IMR-90 (cell line): Measurements from ENCODE around the gene CHRM3. TPM values are rescaled to one million over a fixed set of nuclear protein-coding genes. Genes with fewer than 3 reads are reported as not detected.

ENCODE experiments used
- ATAC-seq: fragments of 200-7000 bp; cut with Tn5 transposase; 2 replicates; pipeline ENCODE4 v1.9.1; 2020; ENCODE audit warnings: low read depth, mild to moderate bottlenecking, moderate library complexity
- BruUV-seq: library from RNA; stranded (reverse); fragments of 400-500 nt; replicated peaks from 2 replicates; lab custom pipeline; 2021; lab: Mats Ljungman, UMichigan
- CTCF ChIA-PET: fragments of 300-600 bp; formaldehyde crosslinking; extraction: SDS; loops from one replicate; lab custom pipeline; 2021; ENCODE audit warnings: antibody characterized with exemption; lab: Yijun Ruan, JAX
- POLR2A ChIA-PET: fragments of 300-600 bp; sonication (Branson Sonifier 250); formaldehyde crosslinking; loops from one replicate; lab custom pipeline; 2022; ENCODE audit warnings: antibody characterized with exemption; ENCODE audit not compliant: unreplicated experiment; lab: Charles Lee
- DNase-seq: peaks from one replicate; pipeline ENCODE4 v3.0.0; 2013
- H2AFZ ChIP-seq: replicated peaks from 2 replicates; pipeline ENCODE3; 2013; ENCODE audit warnings: low read length, mild to moderate bottlenecking; ENCODE audit not compliant: poor library complexity
- H2AK5ac ChIP-seq: 2 replicates; pipeline ENCODE4 v1.6.1; 2013; ENCODE audit warnings: low read depth, low read length, inconsistent platforms
- H2AK9ac ChIP-seq: replicated peaks from 2 replicates; pipeline ENCODE3; 2013; ENCODE audit warnings: mild to moderate bottlenecking, low read depth, low read length, moderate library complexity; ENCODE audit not compliant: poor library complexity
- H2BK120ac ChIP-seq: 2 replicates; pipeline ENCODE4 v1.6.1; 2013; ENCODE audit warnings: low read depth, low read length, inconsistent platforms
- H2BK15ac ChIP-seq: 3 replicates; pipeline ENCODE4 v1.6.1; 2013; ENCODE audit warnings: low read depth, low read length, inconsistent platforms
- H2BK20ac ChIP-seq: 2 replicates; pipeline ENCODE4 v1.6.1; 2013; ENCODE audit warnings: low read depth, mild to moderate bottlenecking, inconsistent platforms, low read length, moderate library complexity
- H2BK5ac ChIP-seq: 2 replicates; pipeline ENCODE4 v1.6.1; 2013; ENCODE audit warnings: mild to moderate bottlenecking, low read depth, low read length, inconsistent platforms; ENCODE audit not compliant: poor library complexity, severe bottlenecking
- H3K14ac ChIP-seq: replicated peaks from 2 replicates; pipeline ENCODE4 v1.6.1; 2013; ENCODE audit warnings: low read depth, low read length, inconsistent platforms
- H3K18ac ChIP-seq: 2 replicates; pipeline ENCODE4 v1.6.1; 2013; ENCODE audit warnings: low read depth, low read length, control low read depth
- H3K23ac ChIP-seq: 2 replicates; pipeline ENCODE4 v1.6.1; 2013; ENCODE audit warnings: low read depth, low read length, inconsistent platforms
- H3K27ac ChIP-seq: 2 replicates; pipeline ENCODE4 v1.5.1; 2013; ENCODE audit warnings: mild to moderate bottlenecking, control low read depth, low read length; ENCODE audit not compliant: insufficient read depth
- H3K27me3 ChIP-seq: 2 replicates; pipeline ENCODE4 v1.6.1; 2013; ENCODE audit warnings: low read length; ENCODE audit not compliant: control insufficient read depth, insufficient read depth
- H3K36me3 ChIP-seq: 2 replicates; pipeline ENCODE4 v1.6.1; 2013; ENCODE audit warnings: low read length, mixed read lengths; ENCODE audit not compliant: control insufficient read depth, insufficient read depth
- H3K4ac ChIP-seq: 2 replicates; pipeline ENCODE4 v1.6.1; 2013; ENCODE audit warnings: low read depth, low read length, inconsistent platforms
- H3K4me1 ChIP-seq: 2 replicates; pipeline ENCODE4 v1.6.1; 2013; ENCODE audit warnings: low read length, mixed read lengths; ENCODE audit not compliant: control insufficient read depth, insufficient read depth
- H3K4me2 ChIP-seq: 2 replicates; pipeline ENCODE4 v1.6.1; 2013; ENCODE audit warnings: low read depth, mild to moderate bottlenecking, control low read depth, low read length, moderate library complexity
- H3K4me3 ChIP-seq: 2 replicates; pipeline ENCODE4 v1.5.1; 2013; ENCODE audit warnings: low read depth, mild to moderate bottlenecking, control low read depth, low read length, moderate library complexity; ENCODE audit not compliant: insufficient read depth
- H3K56ac ChIP-seq: 2 replicates; pipeline ENCODE4 v1.6.1; 2013; ENCODE audit warnings: low read length, inconsistent platforms; ENCODE audit not compliant: insufficient read depth; ENCODE audit errors: extremely low read depth
- H3K79me1 ChIP-seq, 2 experiments: 2 replicates each; pipeline ENCODE4 v1.6.1; 2013; ENCODE audit warnings: low read length in 2 of 2, inconsistent platforms in 1 of 2, low read depth in 1 of 2
- H3K9ac ChIP-seq: 2 replicates; pipeline ENCODE4 v1.6.1; 2013; ENCODE audit warnings: low read depth, low read length, control low read depth
- H3K9me1 ChIP-seq: 2 replicates; pipeline ENCODE4 v1.6.1; 2013; ENCODE audit warnings: low read length, inconsistent platforms; ENCODE audit not compliant: insufficient read depth
- H3K9me3 ChIP-seq: 2 replicates; pipeline ENCODE4 v1.6.1; 2013; ENCODE audit warnings: low read length; ENCODE audit not compliant: control insufficient read depth, insufficient read depth
- H4K20me1 ChIP-seq: 2 replicates; pipeline ENCODE4 v1.6.1; 2013; ENCODE audit warnings: low read length, inconsistent platforms; ENCODE audit not compliant: insufficient read depth
- H4K5ac ChIP-seq: 2 replicates; pipeline ENCODE4 v1.6.1; 2013; ENCODE audit warnings: mild to moderate bottlenecking, low read depth, low read length, control low read depth
- H4K8ac ChIP-seq, 2 experiments: 2 replicates each; pipeline ENCODE4 v1.6.1; 2013; ENCODE audit warnings: low read depth in 2 of 2, low read length in 2 of 2, control low read depth in 1 of 2, inconsistent platforms in 1 of 2
- H4K91ac ChIP-seq: 2 replicates; pipeline ENCODE4 v1.6.1; 2013; ENCODE audit warnings: low read depth, low read length, inconsistent platforms; ENCODE audit not compliant: insufficient read depth
- BHLHE40 ChIP-seq: fragments of 150-350 bp; IDR thresholded peaks from 2 replicates; pipeline ENCODE4 v1.6.1; 2016; ENCODE audit warnings: mild to moderate bottlenecking, low read depth, low read length
- CEBPB ChIP-seq: IDR thresholded peaks from 2 replicates; pipeline ENCODE4 v1.6.1; 2012; ENCODE audit warnings: low read depth, low read length, improper control_type of control experiment
- CHD1 ChIP-seq: IDR thresholded peaks from 2 replicates; pipeline ENCODE4 v1.6.1; 2012; ENCODE audit warnings: low read depth, low read length, improper control_type of control experiment
- CTCF ChIP-seq: conservative IDR thresholded peaks from 2 replicates; pipeline ENCODE4 v1.5.1; 2012; ENCODE audit warnings: mild to moderate bottlenecking, low read depth, low read length, improper control_type of control experiment
- ELK1 ChIP-seq: fragments of 150-350 bp; IDR thresholded peaks from 2 replicates; pipeline ENCODE4 v1.6.1; 2016; ENCODE audit warnings: low read depth, mild to moderate bottlenecking, low read length, moderate library complexity, borderline replicate concordance
- FOS ChIP-seq: fragments of 150-350 bp; IDR thresholded peaks from 2 replicates; pipeline ENCODE4 v1.6.1; 2016; ENCODE audit warnings: low read depth, low read length
- MAFK ChIP-seq: IDR thresholded peaks from 2 replicates; pipeline ENCODE4 v1.6.1; 2012; ENCODE audit warnings: low read depth, low read length, improper control_type of control experiment
- MAZ ChIP-seq: IDR thresholded peaks from 2 replicates; pipeline ENCODE4 v1.6.1; 2012; ENCODE audit warnings: low read depth, mild to moderate bottlenecking, low read length, improper control_type of control experiment, moderate library complexity, borderline replicate concordance
- MXI1 ChIP-seq: IDR thresholded peaks from 2 replicates; pipeline ENCODE4 v1.6.1; 2012; ENCODE audit warnings: low read depth, mild to moderate bottlenecking, low read length, moderate library complexity, borderline replicate concordance
- NFE2L2 ChIP-seq: fragments of 150-350 bp; IDR thresholded peaks from 2 replicates; pipeline ENCODE4 v1.6.1; 2016; ENCODE audit warnings: low read depth, mild to moderate bottlenecking, low read length
- POLR2A ChIP-seq: IDR thresholded peaks from 2 replicates; pipeline ENCODE4 v1.6.1; 2012; ENCODE audit warnings: mild to moderate bottlenecking, low read depth, low read length
- RAD21 ChIP-seq: IDR thresholded peaks from 2 replicates; pipeline ENCODE4 v1.6.1; 2012; ENCODE audit warnings: low read length, improper control_type of control experiment
- RCOR1 ChIP-seq: IDR thresholded peaks from 2 replicates; pipeline ENCODE4 v1.6.1; 2012; ENCODE audit warnings: mild to moderate bottlenecking, low read length, improper control_type of control experiment; ENCODE audit not compliant: insufficient replicate concordance
- RFX5 ChIP-seq: IDR thresholded peaks from 2 replicates; pipeline ENCODE4 v1.8.0; 2012; ENCODE audit warnings: low read depth, mild to moderate bottlenecking, low read length, moderate library complexity
- SMC3 ChIP-seq: fragments of 150-350 bp; IDR thresholded peaks from 2 replicates; pipeline ENCODE4 v1.6.1; 2016; ENCODE audit warnings: low read depth, mild to moderate bottlenecking, antibody characterized with exemption, low read length, moderate library complexity
- USF2 ChIP-seq: fragments of 150-350 bp; IDR thresholded peaks from 2 replicates; pipeline ENCODE4 v1.6.1; 2017; ENCODE audit warnings: mild to moderate bottlenecking, antibody characterized with exemption, low read length, low read depth
- WGBS, 2 experiments: methylation state at CpG; one replicate each; pipeline versions ENCODE4 v1.1.5 to v1.1.7; 2013; ENCODE audit warnings: missing lambda C conversion rate in 2 of 2; ENCODE audit not compliant: insufficient read length in 1 of 2; ENCODE audit errors: extremely low coverage in 2 of 2; 5-methylcytosine and 5-hydroxymethylcytosine counted together
- dilution Hi-C: fragments of 300-500 bp; cut with HindIII; formaldehyde crosslinking; loops from one replicate; pipeline ENCODE4 v1.14.3; 2018; ENCODE audit warnings: low sequenced_read_pairs; ENCODE audit not compliant: unreplicated experiment
- in situ Hi-C: fragments of 300-500 bp; cut with MboI; formaldehyde crosslinking; loops from 3 replicates; pipeline ENCODE4 v1.14.3; 2019; ENCODE audit warnings: low sequenced_read_pairs, inconsistent platforms, mixed read lengths
- intact Hi-C: fragments of 100-400 bp; cut with micrococcal nuclease; formaldehyde crosslinking; loops from 2 replicates; pipeline ENCODE4 v1.10.0; 2022
- polyA plus RNA-seq, 3 experiments: library from polyadenylated mRNA; depleted of rRNA; stranded (reverse); fragments of >200 nt; gene quantifications; 2 replicates each; pipeline ENCODE4 v1.2.3, GENCODE V29; 2012; ENCODE audit warnings: low replicate concordance in 1 of 3
- total RNA-seq: library from RNA; depleted of rRNA; stranded (reverse); fragments of >200 nt; gene quantifications from 2 replicates; pipeline ENCODE4 v1.2.3, GENCODE V29; 2012

The CHRM3 gene
- total and polyA plus RNA-seq, 2 of the 4 experiments (the other 2 are of a cell fraction) = not detected

- H3K27me3 ChIP-seq = no peaks in the 10 kb centered on the region
- no peak overlapping the region for H3K14ac ChIP-seq
- dilution Hi-C loops (no loop called here), in situ Hi-C loops (no loop called here), intact Hi-C loops (no loop called here)
- DNase-seq (no peak), ATAC-seq (no peak)
- H2BK20ac ChIP-seq = no peak overlapping the region
- no peak for TF ChIP-seq FOS
- TF ChIP-seq MAFK = no peak
- TF ChIP-seq SMC3 = no peak
- TF ChIP-seq BHLHE40 = no peak
- TF ChIP-seq MAZ = no peak
- TF ChIP-seq RFX5 = no peak
- no peak for TF ChIP-seq MXI1
- TF ChIP-seq CTCF = no peak
- no peak for TF ChIP-seq POLR2A
- TF ChIP-seq USF2 = no peak
- no peak for TF ChIP-seq NFE2L2
- no peak for TF ChIP-seq ELK1
- no peak for TF ChIP-seq CHD1
- no peak for TF ChIP-seq RAD21
- no peak for TF ChIP-seq RCOR1
- TF ChIP-seq CEBPB = no peak
- ChIA-PET POLR2A (no interaction called here), CTCF (no interaction called here)
- no peaks in the 10 kb centered on the region for H4K20me1 ChIP-seq
- H3K56ac ChIP-seq = no peak overlapping the region
- H4K91ac ChIP-seq = no peak overlapping the region
- BruUV-seq = no TSS peak
- H3K4ac ChIP-seq = no peak overlapping the region
- no peak overlapping the region for H2BK120ac ChIP-seq
- no peaks in the 10 kb centered on the region for H3K4me1 ChIP-seq
- no peak overlapping the region for H4K5ac ChIP-seq
- peaks cover 4% of the 10 kb centered on the region for H3K9me3 ChIP-seq
- WGBS, 2 experiments = 70% methylated on average over 4 of the region's 5 CpGs; no CpG with 5 or more reads in 1 of the 2 experiments
- no peak overlapping the region for H3K9ac ChIP-seq
- H3K27ac ChIP-seq = no peak overlapping the region
- H4K8ac ChIP-seq = no peak overlapping the region
- no peak overlapping the region for H2AFZ ChIP-seq
- no peaks in the 10 kb centered on the region for H3K79me1 ChIP-seq
- no peak overlapping the region for H2AK5ac ChIP-seq
- no peaks in the 10 kb centered on the region for H3K9me1 ChIP-seq
- no peak overlapping the region for H3K18ac ChIP-seq
- no peak overlapping the region for H3K4me3 ChIP-seq
- no peak overlapping the region for H2AK9ac ChIP-seq
- no peak overlapping the region for H3K4me2 ChIP-seq
- no peak overlapping the region for H2BK15ac ChIP-seq
- no peaks in the 10 kb centered on the region for H3K36me3 ChIP-seq
- H2BK5ac ChIP-seq = no peak overlapping the region
- no peak overlapping the region for H3K23ac ChIP-seq
Observed at GRCh38 chr1:239363930-239364329, 22.4 kb upstream of the CHRM3 start.
